ENCODE results near the gene ANGEL1. TPM values are rescaled to one million over a fixed set of nuclear protein-coding genes. Genes with fewer than 3 reads are reported as not detected.
A peak's percentile ranks its signal among the peaks of the same experiment; 100 is the strongest.

The ANGEL1 gene
- total and polyA plus RNA-seq, 2 of the 13 experiments (the other 11 are each of a cell fraction or from before 2014, with no cell fraction given) = 14.3 to 20.1 TPM

GRCh38 chr14:76784881-76785280, 27.8 kb downstream of the ANGEL1 start (continued):
- TF ChIP-seq KIAA2018 (CRISPR knock-in tag; IDR thresholded peaks at IDR 0.05; ENCODE audit: borderline replicate concordance) (no peak), ZSCAN29 (CRISPR knock-in tag; conservative IDR thresholded peaks at IDR 0.05) (no peak), ZZZ3 (CRISPR knock-in tag; IDR thresholded peaks at IDR 0.05; ENCODE audit: borderline replicate concordance) (no peak), ZSCAN20 (CRISPR knock-in tag; IDR thresholded peaks at IDR 0.05; ENCODE audit: borderline replicate concordance) (no peak), SAP130 (CRISPR knock-in tag; IDR thresholded peaks at IDR 0.05; ENCODE audit: low read depth) (0 out of 2 replicates have a peak, but pooled peaks have one; percentile 38), ESRRA (CRISPR knock-in tag; IDR thresholded peaks at IDR 0.05; ENCODE audit: low read depth) (no peak), PHF5A (CRISPR knock-in tag; IDR thresholded peaks at IDR 0.05; ENCODE audit: low read depth, unreplicated experiment) (no peak), BRD4 (CRISPR knock-in tag; IDR thresholded peaks at IDR 0.05) (no peak), PRDM10 (CRISPR knock-in tag; IDR thresholded peaks at IDR 0.05; ENCODE audit: low read depth) (no peak), ZSCAN25 (CRISPR knock-in tag; IDR thresholded peaks at IDR 0.05) (peak; percentile 50; the same call in 1 of the 2 replicates), GZF1 (CRISPR knock-in tag; IDR thresholded peaks at IDR 0.05) (no peak), RAD21 (CRISPR knock-in tag; IDR thresholded peaks at IDR 0.05) (peak; percentile 78), SRSF9 (IDR thresholded peaks at IDR 0.05; ENCODE audit: borderline replicate concordance, insufficient read depth, low read depth, low read length, poor library complexity, severe bottlenecking) (no peak), NFKBIZ (CRISPR knock-in tag; IDR thresholded peaks at IDR 0.05) (no peak), MAZ (IDR thresholded peaks at IDR 0.05; ENCODE audit: borderline replicate concordance, low read depth, low read length) (peak; percentile 60; the same call in 1 of the 2 replicates), MAZ (CRISPR knock-in tag; IDR thresholded peaks at IDR 0.05; ENCODE audit: low read depth) (peak; percentile 49; the same call in 1 of the 2 replicates), FLYWCH1 (CRISPR knock-in tag; IDR thresholded peaks at IDR 0.05) (no peak), ZMYM4 (CRISPR knock-in tag; IDR thresholded peaks at IDR 0.05) (0 out of 2 replicates have a peak, but pooled peaks have one; percentile 56), SP5 (CRISPR knock-in tag; IDR thresholded peaks at IDR 0.05; ENCODE audit: borderline replicate concordance, low read depth) (0 out of 2 replicates have a peak, but pooled peaks have one; percentile 42), ZNF558 (CRISPR knock-in tag; IDR thresholded peaks at IDR 0.05; ENCODE audit: borderline replicate concordance) (no peak)

Data from HepG2 (cell line).